PFSK-1 (cell line): ENCODE results near the gene USP27X.

Experiments used
- POLR2AphosphoS5 ChIP-seq: IDR thresholded peaks from 2 replicates; pipeline ENCODE4 v1.6.1; 2012; ENCODE audit warnings: low read depth, mild to moderate bottlenecking, control low read depth, low read length, moderate library complexity
- SIN3A ChIP-seq: IDR thresholded peaks from 2 replicates; pipeline ENCODE4 v1.6.1; 2012; ENCODE audit warnings: mild to moderate bottlenecking, low read length, moderate library complexity, borderline replicate concordance; ENCODE audit not compliant: insufficient read depth
- TAF1 ChIP-seq: IDR thresholded peaks from 2 replicates; pipeline ENCODE4 v1.6.1; 2012; ENCODE audit warnings: low read length, control low read depth, borderline replicate concordance; ENCODE audit not compliant: insufficient read depth
- TF ChIP-seq, protein P1 (sequence below), 2 experiments: IDR thresholded peaks; 2 replicates each; pipeline versions ENCODE4 v1.6.1 to v1.8.0; 2011 to 2012; ENCODE audit warnings: low read depth in 2 of 2, low read length in 2 of 2, control low read depth in 1 of 2, inconsistent platforms in 1 of 2, mild to moderate bottlenecking in 1 of 2, moderate library complexity in 1 of 2; ENCODE audit not compliant: insufficient read depth in 1 of 2

DNA sequence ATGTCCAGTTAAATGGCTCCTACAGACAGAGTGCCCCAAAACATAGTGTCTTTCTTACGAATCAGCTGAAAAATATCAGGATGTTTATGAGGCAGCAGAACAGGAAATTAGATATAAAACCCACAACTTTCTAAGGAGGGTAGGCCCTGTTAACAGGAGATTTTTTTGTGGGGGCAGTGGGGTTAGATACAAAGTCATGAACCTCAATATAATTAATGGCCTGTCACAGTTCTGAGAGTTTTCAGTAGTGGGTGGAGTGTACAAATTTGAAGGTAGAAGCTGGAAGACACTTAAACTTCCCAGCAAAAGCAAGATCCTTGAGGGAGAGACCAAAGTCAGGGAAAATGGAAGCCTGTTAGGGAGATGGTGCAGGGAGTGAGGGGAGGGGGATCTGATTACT lies 32.8 kb upstream of the USP27X start:
- TF ChIP-seq POLR2AphosphoS5 (no peak), SIN3A (no peak), TAF1 (no peak)
- TF ChIP-seq, protein P1, sequence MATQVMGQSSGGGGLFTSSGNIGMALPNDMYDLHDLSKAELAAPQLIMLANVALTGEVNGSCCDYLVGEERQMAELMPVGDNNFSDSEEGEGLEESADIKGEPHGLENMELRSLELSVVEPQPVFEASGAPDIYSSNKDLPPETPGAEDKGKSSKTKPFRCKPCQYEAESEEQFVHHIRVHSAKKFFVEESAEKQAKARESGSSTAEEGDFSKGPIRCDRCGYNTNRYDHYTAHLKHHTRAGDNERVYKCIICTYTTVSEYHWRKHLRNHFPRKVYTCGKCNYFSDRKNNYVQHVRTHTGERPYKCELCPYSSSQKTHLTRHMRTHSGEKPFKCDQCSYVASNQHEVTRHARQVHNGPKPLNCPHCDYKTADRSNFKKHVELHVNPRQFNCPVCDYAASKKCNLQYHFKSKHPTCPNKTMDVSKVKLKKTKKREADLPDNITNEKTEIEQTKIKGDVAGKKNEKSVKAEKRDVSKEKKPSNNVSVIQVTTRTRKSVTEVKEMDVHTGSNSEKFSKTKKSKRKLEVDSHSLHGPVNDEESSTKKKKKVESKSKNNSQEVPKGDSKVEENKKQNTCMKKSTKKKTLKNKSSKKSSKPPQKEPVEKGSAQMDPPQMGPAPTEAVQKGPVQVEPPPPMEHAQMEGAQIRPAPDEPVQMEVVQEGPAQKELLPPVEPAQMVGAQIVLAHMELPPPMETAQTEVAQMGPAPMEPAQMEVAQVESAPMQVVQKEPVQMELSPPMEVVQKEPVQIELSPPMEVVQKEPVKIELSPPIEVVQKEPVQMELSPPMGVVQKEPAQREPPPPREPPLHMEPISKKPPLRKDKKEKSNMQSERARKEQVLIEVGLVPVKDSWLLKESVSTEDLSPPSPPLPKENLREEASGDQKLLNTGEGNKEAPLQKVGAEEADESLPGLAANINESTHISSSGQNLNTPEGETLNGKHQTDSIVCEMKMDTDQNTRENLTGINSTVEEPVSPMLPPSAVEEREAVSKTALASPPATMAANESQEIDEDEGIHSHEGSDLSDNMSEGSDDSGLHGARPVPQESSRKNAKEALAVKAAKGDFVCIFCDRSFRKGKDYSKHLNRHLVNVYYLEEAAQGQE (IDR thresholded peaks at IDR 0.05; ENCODE audit: insufficient read depth in 1 of 2, low read depth in 2 of 2, low read length in 2 of 2), result no peak
